ENCODE data around the gene SLC27A1. TPM values are rescaled to one million over a fixed set of nuclear protein-coding genes. Genes with fewer than 3 reads are reported as not detected.

SLC27A1 gene
- 3.6 and 5.5 TPM in 2 replicates for polyA plus RNA-seq (2014; cell fraction: cytosol; rRNA removed)
- polyA plus RNA-seq (2014; cell fraction: nucleus; rRNA removed) = 10.8 and 19.5 TPM in 2 replicates

DNA sequence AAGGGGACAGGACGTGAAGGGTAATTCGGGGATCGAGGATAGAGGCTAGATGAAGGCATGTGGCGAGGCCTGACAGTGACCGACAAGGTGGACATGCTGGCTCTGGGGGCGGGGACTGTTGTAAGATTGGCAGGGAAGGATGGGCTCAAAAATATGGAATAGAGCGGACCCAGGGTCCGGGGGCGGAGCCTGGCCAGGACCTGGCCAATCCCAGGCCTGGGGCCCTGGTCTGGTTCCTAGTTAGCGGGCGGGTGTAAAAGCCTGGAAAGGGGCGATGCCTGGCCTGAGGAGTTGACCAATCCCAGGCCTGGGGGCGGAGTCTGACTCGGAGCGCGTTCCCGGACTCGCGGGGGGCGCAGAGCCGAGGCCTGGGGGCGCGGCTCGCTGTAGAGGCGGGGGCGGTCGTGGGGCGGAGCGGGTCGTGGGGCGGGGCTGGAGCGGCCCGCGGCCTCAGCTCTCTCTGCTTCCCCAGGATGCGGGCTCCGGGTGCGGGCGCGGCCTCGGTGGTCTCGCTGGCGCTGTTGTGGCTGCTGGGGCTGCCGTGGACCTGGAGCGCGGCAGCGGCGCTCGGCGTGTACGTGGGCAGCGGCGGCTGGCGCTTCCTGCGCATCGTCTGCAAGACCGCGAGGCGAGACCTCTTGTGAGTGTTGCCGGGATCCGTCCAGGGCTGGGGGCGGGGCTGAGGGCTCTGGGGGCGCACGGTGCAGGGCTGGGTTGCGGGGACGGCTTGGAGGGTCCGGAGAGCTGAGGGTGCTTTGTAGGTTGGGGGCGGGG is at the start of gene SLC27A1:
TSS of gene SLC27A1 (plus strand) at position 457 of the 774 bp plus-strand sequence. CDS start at position 474, 17 bp downstream.
- DNase-seq (ENCODE audit: low spot score) = peak; percentile 99

DNA sequence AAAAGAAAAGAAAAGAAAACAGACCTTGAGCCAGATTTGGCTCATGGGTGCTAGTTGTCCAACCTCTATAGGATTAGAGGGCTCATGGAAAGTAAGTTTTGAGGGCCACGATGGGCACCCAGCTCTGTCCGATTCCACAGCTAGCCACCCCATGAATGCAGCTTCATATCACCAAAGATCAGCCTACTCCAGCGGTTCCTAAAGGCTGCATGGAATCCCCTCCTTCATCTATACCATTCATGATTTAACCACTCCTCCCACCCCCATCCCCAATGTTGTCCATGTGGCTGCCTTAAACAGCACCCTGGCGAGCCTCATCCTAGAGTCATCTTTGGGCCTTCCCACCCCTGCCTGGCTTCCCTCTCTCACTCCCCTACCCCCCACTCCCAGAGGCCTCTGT is 48.4 kb upstream of the SLC27A1 start:
- DNase-seq (ENCODE audit: low spot score) = no peak

DNA sequence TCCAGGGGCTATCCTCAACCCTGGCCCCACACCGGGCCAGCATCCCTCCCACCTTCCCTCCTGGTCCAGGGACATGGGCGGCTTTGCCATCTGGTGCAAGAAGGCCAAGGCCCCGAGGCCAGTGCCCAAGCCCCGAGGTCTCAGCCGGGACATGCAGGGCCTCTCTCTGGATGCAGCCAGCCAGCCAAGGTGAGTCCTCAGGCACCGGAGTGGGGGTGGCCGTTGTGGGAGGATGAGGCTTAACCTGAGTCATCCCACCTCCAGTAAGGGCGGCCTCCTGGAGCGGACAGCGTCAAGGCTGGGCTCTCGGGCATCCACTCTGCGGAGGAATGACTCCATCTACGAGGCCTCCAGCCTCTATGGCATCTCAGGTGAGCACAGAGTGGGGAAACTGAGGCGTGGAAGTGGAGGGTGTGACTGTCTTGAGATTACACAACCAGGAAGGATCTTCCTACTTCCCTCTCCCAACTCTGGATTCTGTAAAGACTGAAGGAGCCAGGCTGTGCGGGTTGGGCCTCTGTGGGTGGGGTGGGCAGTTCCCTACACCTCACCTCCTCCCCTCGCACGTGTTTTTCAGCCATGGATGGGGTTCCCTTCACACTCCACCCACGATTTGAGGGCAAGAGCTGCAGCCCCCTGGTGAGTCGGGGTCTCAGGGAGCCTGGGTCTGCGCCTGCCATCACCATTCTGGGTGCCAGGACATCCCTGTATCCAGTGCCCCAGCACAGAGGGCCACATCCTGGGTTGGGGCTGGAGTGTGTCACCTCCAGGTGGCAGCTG is 46.7 kb upstream of the SLC27A1 start:
- no peak for DNase-seq (ENCODE audit: low spot score)

DNA sequence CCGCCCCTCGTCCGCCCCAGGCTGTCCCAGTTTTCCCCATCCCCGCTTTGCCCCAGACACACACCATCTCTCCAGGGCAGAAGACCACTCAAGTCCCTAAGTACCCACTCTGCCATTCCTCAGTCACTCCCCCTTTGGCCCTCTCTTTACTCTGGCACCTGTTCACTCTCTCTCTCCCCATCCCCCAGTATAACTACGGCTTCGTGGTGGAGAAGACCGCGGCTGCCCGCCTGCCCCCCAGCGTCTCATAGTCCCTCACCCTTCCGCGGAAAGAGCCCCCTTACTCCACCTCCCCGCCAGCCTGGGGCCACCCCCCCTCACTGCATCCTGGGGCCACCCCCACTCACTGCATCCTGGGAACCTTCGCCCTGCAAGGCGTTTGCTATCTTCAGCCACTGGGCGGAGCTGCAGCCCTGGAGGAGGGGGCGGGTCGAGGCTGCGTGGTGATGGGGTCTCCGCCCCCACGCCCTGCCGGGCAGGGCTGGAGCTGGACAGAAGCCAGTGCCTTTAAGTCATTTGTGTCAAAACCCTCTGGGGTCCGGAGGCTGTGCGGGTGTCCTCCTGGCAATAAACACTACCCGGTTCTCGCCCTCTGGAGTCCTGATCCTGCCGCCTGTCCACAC is 45.5 kb upstream of the SLC27A1 start:
- DNase-seq (ENCODE audit: low spot score) = peak; percentile 70

DNA sequence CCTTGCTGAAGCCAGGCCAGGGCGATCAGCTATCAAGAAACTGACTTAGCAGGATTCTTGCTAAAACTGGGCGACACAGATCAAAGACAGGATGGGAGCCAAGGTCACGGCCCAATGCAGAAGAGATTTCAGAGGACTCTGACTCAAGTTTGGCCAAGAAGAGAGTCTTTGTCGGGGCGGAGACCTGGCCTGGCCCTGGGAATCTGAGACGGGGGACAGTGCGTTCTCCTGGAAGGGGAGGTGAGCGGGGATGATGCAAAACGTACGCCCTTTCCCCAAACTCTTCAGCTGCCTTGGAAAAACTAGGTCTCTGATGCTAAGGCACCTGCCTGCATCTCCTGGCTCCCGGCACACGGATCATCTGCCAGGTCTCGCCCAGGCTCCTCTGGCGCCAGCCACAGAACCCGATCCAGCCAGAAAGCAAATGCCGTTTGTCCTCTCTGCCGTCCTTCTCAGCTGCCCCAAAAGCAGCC is 40.6 kb upstream of the SLC27A1 start:
- DNase-seq (ENCODE audit: low spot score) = no peak

DNA sequence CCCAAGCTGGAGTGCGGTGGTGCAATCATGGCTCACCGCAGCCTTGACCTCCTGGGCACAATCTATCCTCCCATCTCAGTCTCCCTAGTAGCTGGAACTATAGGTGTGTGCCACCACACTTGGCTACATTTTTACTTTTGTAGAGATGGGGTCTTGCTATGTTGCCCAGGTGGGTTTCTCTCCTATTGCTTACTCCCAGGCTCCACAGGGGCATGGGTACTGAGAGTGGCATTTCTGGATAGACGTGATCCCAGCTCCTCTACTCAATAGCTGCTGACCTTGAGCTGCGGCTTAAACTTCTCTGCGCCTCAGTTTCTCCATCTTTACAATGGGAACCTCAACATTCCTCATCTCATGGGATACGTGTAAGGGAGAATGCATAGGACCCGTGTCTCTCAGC is 38.9 kb upstream of the SLC27A1 start:
- DNase-seq (ENCODE audit: low spot score) = no peak

DNA sequence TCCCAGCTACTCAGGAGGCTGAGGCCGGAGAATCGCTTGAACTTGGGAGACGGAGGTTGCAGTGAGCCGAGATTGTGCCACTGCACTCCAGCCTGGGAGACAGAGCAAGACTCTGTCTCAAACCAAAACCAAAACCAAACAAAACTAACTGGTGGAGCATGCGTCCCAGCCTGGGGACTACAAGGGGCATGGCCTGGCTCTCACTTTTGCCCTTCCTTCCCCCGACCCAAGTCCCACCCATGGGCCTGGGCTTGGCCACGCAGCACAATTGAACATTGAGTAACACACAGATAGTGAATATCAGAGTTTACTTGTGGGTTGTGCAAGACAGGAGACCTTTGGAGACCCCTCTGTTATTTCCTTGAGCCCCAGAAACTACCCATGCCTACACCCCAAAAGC is 35.1 kb upstream of the SLC27A1 start:
- no peak for DNase-seq (ENCODE audit: low spot score)

DNA sequence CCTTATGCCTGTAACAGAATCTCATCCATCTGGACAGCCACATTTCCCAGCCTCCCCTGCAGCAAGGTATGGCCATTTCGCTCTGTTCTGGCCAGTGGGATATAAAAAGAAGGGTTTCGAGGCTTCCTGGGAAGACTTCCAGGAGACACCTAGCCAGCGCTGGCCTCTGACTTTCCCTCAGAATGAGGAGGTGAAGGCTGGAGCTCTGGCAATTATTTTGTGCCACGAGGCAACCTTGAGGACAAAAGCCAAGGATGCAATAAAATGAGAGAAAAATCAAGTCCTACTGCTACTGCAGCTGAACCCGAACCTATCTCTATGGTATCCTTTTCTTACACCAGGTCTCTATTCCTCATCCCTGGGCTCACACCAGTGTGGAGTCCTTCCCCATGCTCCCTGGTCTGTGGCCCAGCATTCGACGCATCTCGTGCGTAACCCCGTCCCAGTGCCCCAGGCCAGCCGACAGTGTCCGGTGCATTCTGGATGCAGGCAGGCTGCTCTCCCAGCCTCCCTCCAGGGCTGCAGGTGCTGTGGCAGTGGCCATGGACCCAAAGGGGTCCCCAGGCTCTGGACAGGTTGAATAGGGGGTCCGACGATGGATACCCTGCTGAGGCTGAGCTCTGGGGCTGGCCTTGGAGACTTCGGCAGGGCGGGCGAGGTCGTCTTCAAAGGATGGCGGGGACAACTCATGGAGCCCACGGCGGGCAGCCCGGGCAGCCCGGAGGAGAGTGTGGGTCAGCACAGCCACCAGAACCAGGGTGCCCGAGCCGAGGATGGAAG is 34.0 kb upstream of the SLC27A1 start:
- DNase-seq (ENCODE audit: low spot score) = no peak

DNA sequence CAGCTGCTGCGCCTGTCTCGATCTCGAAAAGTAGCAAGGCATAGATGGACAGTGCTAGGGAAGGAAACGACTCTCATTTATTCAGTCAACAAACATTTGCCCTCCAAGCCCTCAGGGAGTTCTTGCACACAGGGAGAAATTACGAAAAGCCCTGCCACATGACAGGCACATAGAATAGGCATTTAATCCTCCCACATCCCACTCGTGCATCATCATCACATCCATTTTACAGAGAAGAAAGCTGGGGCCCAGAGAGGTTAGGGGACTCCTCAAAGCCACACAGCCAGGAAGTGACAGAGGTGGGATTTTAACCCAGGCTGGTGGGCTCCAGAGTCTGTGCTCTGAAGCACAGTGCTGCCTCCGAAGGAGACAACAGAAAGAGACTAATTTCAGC is 33.5 kb upstream of the SLC27A1 start:
- DNase-seq (ENCODE audit: low spot score) = no peak

DNA sequence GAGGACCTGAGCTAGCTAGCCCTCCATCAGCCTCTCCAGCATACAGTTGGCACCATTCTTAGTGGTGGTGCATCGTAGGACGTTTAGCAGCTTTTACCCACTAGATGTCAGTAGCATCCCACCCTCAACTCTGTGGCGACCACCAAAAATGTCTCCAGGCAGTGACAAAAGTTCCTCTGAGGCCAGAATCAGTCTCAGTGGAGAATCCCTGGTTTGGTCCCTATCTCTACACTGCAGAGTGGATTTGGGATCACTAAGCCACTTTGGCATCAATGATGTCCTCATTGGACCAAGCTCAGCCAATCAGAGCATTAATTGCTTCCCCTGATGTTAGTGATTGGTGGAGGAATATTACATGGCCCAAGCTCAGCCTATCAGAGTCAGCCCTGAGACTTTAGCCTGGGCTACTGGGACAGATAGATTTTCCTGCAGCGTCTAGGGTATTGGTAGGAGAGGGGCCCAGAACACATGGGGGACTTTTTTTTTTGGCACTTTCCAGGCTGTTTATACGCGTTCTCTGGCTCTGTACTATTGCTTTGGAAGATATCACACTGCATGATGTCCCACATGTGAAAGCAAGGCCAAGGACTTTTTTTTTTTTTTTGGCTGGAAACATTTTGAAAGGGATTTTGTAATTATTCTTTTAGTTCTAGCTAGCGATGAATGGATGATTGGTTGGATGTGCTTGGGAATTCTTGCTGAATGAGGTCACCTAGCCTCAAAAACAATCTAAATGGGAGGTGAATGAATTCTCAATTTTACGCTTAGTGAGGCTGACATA is 28.9 kb upstream of the SLC27A1 start:
- DNase-seq (ENCODE audit: low spot score) = no peak

DNA sequence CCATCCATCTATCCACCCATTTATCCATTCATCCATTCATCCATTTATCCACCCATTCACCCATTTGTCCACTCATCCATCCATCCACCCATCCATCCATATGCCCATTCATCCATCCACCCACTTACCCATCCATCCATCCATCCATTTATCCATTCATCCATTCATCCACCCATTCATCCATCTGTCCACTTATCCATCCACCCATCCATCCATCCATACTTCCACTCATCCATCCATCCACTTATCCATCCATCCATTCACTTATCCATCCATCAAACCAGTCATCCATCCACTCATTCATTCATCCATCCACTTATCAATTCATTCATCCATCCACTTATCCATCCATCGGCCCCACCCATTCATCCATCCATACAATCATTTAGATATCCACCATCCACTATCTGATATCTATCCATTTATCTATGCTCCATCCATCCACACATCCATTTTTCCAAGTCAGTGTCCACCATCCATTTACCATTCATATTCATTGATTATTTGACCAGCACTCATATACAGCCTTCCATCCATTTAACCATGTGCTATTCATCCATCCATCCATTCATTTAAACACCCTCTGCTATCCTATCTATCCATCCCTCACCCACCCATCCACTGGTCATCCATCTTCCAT is 24.7 kb upstream of the SLC27A1 start:
- DNase-seq (ENCODE audit: low spot score) = no peak

DNA sequence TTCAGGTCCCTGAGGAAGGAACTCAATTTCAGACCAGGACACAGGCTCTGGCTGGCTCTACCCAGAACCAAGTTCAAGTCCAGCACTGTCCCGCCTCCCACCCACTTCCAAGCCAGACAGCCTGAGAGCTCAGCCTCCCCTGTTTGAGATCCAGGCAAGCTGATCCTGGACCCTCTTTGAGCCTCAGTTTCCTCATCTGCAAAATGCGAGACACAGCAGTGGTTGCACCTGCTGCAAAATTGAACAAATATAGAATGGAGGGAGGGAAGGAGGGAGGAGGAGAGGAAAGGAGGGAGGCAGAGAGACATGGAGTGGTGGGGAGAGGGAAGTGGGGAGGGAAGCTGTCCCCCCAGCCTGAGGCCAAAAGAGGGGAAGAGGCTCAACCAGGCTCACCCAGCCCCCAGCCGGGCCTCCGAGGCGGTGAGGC is 22.6 kb upstream of the SLC27A1 start:
- DNase-seq (ENCODE audit: low spot score) = no peak

DNA sequence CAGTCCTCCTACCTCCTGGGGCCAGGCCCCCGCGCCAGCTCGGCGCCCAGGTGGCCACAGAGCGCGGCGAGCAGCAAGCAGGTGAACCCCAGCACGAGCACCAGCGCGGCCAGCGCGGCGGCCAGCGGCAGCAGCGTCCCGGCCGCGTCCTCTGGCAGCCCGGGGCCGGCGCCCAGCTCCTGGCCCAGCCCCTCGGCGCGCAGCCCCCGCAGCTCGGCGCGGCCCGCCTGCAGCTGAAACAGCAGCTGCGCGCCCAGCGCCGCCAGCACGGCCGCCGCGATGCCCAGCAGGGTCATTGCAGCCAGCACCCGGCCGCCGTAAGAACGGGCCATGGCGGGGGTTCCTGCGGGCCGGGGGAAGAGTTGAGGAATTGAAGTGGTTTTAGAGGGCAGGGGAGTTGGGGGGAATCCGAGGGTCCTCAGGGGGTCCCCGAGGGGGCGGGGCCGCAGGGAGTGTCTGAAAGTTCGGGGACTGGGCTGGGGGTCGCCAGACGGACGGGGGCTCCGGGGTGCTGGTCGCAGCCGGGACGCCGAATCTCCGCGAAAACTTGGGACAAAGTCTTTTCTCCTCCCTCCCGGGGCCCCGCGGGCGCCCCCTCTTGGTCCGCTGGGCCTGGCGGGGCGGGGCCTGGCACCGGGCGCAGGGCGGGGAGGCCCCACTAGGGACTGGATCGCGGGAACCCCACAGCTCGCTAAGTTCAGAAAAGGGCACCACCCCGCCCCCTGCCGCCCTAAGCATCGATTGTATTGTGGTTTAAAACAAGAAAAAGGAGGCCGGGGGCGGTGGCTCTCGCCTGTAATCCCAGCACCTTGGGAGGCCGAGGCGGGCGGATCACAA is 22.0 kb upstream of the SLC27A1 start, which contains the start of gene TMEM221:
TSS of gene TMEM221 (minus strand) at position 538 of the 837 bp plus-strand sequence. CDS start at position 332, 206 bp downstream.
- no peak for DNase-seq (ENCODE audit: low spot score)

DNA sequence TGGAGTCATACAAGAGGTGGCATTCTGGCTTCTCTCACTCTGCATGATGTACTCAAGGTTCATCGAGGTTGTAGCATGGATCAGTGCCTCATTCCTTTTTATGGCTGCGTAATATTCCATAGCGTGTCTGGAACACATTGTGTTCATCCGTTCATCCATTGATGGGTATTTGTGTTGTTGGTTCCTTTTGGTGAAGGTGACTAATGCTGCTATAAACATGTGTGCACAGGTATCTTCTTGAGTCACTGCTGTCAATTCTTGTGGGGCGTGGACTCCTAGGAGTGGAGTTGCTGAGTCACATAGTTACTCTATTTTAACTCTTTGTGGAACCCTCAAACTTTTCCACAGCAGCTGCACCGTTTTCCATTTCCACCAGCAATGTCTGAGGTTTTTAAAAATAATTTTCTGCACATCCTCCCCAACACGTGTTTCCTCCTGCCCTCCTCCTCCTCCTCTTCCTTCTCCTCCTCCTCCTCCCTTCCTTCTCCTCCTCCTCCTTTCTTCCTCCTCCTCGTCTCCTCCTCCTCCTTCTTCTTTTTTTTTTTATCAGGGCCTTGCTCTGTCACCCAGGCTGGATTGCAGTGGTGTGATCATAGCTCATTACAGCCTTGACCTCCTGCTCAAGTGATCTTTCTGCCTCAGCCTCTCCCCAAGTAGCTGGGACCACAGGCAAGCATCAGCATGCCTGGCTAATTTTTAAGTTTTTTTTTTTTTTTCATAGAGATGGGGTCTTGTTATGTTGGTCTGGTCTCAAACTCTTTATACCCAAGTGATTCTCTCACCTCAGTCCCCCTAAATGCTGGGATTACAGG is 19.9 kb upstream of the SLC27A1 start:
- DNase-seq (ENCODE audit: low spot score) = no peak

DNA sequence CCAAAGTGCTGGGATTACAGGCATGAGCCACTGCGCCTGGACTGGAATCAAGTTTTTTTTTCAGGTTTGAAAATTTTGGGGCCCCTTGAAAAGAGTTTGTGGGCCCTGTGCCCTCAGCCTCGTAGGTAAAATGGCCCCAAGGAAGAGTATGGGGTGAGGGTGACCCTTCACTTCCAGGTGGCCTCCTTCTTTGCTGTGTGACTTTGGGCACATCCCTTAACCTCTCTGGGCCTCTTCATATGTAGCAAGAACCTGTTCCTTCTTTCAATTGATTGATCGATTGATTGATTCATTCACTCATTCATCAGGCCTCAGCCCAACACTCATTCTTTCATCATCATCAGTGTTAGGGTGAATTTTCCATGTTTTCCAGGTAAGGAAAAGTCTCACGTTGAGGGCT is 18.5 kb upstream of the SLC27A1 start:
- no peak for DNase-seq (ENCODE audit: low spot score)

DNA sequence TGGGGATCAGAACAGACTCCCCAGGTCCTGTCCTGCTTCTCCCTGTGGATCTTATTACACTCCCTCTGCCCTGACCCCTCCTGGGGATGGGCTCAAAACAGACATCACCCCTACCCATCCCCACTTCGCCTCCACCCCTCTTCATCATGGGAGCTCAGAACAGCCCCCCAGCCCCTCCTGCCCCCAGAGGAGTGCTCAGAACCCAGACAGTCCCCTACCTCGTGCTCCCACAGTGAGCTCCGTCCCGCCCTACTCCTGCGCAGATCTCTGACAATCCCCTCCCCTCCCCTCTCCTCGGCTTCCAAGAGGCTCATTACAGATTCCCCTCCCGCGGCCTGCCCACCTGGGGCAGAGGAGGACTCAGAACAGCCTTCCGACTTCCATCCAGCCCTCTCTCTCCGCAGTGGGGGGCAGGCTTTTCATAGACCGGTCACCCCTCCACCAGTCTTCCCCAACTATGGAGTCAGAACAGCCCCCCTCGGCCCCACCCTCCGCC is 15.7 kb upstream of the SLC27A1 start:
- no peak for DNase-seq (ENCODE audit: low spot score)

DNA sequence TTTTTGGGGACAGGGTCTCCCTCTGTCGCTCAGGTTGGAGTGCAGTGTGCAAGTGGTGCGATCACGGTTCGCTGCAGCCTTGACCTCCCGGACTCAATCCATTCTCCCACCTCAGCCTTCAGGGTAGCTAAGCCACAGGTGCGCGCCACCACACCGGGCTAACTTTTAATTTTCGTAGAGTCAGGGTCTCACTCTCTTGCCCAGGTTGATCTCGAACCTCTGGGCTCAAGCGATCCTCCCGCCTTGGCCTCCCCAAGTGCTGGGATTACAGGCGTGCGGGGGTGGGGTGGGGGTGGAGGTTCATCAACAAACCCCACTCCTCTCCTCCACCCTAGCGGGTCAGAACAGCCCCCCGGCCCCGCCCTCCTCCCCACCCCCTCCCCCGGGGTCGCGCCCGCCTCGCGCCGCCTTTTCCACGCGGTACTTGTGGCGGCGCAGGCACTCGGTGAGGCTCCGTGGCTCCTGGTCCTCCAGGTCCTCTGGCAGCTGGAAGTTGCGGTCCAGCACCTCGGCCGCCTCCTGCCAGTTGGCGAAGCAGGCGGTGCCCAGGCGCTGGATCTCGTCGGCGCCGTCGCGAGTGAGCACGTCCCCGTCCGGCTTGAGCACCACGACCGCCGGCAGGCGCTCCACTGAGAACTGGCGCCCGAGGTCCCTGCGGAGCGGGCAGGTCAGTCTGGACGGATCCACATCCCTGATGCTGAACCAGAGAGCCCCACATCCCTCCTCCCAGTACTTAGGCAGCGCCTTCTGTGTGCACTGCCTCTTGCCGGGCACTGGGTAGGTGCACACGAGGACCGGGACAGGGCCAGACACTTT is 14.8 kb upstream of the SLC27A1 start:
- no peak for DNase-seq (ENCODE audit: low spot score)
